OCI-LY1 (cell line): ENCODE data around the gene MAP6D1.

ENCODE experiments used
- H2AFZ ChIP-seq: fragments of 200-600 bp; sonication (generic), shearing (Covaris generic); 2 replicates; pipeline ENCODE4 v1.6.0; 2014; ENCODE audit warnings: antibody characterized with exemption, mild to moderate bottlenecking, low read length
- H3F3A ChIP-seq: fragments of 200-600 bp; sonication (generic), shearing (Covaris generic); 2 replicates; pipeline ENCODE4 v1.6.0; 2014; ENCODE audit warnings: mild to moderate bottlenecking, antibody characterized with exemption, low read length, moderate library complexity; ENCODE audit not compliant: insufficient read depth
- H3K27ac ChIP-seq: fragments of 200-600 bp; sonication (generic); 2 replicates; pipeline ENCODE4 v1.5.1; 2014; ENCODE audit warnings: low read length, mixed run types, mild to moderate bottlenecking, low read depth; ENCODE audit not compliant: poor library complexity, severe bottlenecking
- H3K27me3 ChIP-seq: fragments of 200-600 bp; sonication (generic); 2 replicates; pipeline ENCODE4 v1.6.0; 2014; ENCODE audit warnings: antibody characterized with exemption, mild to moderate bottlenecking, low read length, moderate library complexity; ENCODE audit not compliant: insufficient read depth
- H3K36me3 ChIP-seq: fragments of 200-600 bp; sonication (generic); 2 replicates; pipeline ENCODE4 v1.6.1; 2014; ENCODE audit warnings: mild to moderate bottlenecking, antibody characterized with exemption, low read length, moderate library complexity, mixed read lengths; ENCODE audit not compliant: insufficient read depth
- H3K4me1 ChIP-seq: fragments of 200-600 bp; sonication (generic); 2 replicates; pipeline ENCODE4 v1.5.1; 2014; ENCODE audit warnings: mild to moderate bottlenecking, low read length, moderate library complexity; ENCODE audit not compliant: insufficient read depth, severe bottlenecking
- H3K4me2 ChIP-seq: fragments of 200-600 bp; sonication (generic), shearing (Covaris generic); 2 replicates; pipeline ENCODE4 v1.6.1; 2014; ENCODE audit warnings: low read length
- H3K4me3 ChIP-seq: fragments of 200-600 bp; sonication (generic); 2 replicates; pipeline ENCODE4 v1.5.1; 2014; ENCODE audit warnings: low read length, low read depth, mild to moderate bottlenecking, mixed read lengths; ENCODE audit not compliant: poor library complexity, severe bottlenecking
- H3K79me2 ChIP-seq: fragments of 200-600 bp; shearing (Covaris generic); 2 replicates; pipeline ENCODE4 v1.6.1; 2016; ENCODE audit warnings: mixed run types, low read length, mixed read lengths; ENCODE audit not compliant: insufficient read depth
- H3K9ac ChIP-seq: fragments of 200-600 bp; sonication (generic), shearing (Covaris generic); 2 replicates; pipeline ENCODE4 v1.6.1; 2014; ENCODE audit warnings: mild to moderate bottlenecking, low read length, mixed read lengths
- H3K9me2 ChIP-seq: fragments of 200-600 bp; sonication (generic), shearing (Covaris generic); 2 replicates; pipeline ENCODE4 v1.6.1; 2014; ENCODE audit warnings: low read depth, mild to moderate bottlenecking, low read length, mixed read lengths
- H3K9me3 ChIP-seq: fragments of 200-600 bp; shearing (Covaris generic); 2 replicates; pipeline ENCODE4 v1.6.1; 2014; ENCODE audit warnings: low read length, mixed read lengths
- H4K20me1 ChIP-seq: fragments of 200-600 bp; sonication (generic), shearing (Covaris generic); 2 replicates; pipeline ENCODE4 v1.6.0; 2016; ENCODE audit warnings: mild to moderate bottlenecking, low read length; ENCODE audit not compliant: insufficient read depth
- CTCF ChIP-seq: fragments of 200-600 bp; sonication (generic), shearing (Covaris generic); IDR thresholded peaks from 2 replicates; pipeline ENCODE4 v1.5.1; 2017; ENCODE audit warnings: mild to moderate bottlenecking, antibody characterized with exemption, low read length, moderate library complexity, mixed read lengths
- EZH2 ChIP-seq: fragments of 200-600 bp; sonication (generic), shearing (Covaris generic); IDR thresholded peaks from 2 replicates; pipeline ENCODE4 v1.8.0; 2017; ENCODE audit warnings: borderline replicate concordance, mixed run types, mild to moderate bottlenecking, antibody characterized with exemption, low read length, moderate library complexity, mixed read lengths

MAP6D1 gene

GRCh38 chr3:183814240-183814639 is 11.1 kb downstream of the MAP6D1 start:
- H3K4me3 ChIP-seq, result no peak overlapping the region
- peaks cover 53% of the 10 kb centered on the region for H3K36me3 ChIP-seq
- H3K4me2 ChIP-seq, result no peak overlapping the region
- no peaks in the 10 kb centered on the region for H3K79me2 ChIP-seq
- no peak overlapping the region for H2AFZ ChIP-seq
- TF ChIP-seq CTCF, result no peak
- no peak for TF ChIP-seq EZH2
- no peaks in the 10 kb centered on the region for H3K9me3 ChIP-seq
- no peak overlapping the region for H3K27ac ChIP-seq
- H3F3A ChIP-seq, result peaks cover 5% of the 10 kb centered on the region
- no peaks in the 10 kb centered on the region for H3K27me3 ChIP-seq
- H3K4me1 ChIP-seq, result peaks cover 22% of the 10 kb centered on the region
- no peak overlapping the region for H3K9ac ChIP-seq
- no peaks in the 10 kb centered on the region for H4K20me1 ChIP-seq
- H3K9me2 ChIP-seq, result no peaks in the 10 kb centered on the region

GRCh38 chr3:183812761-183813445 is 12.5 kb downstream of the MAP6D1 start:
- Histone ChIP-seq H3K9me2 (no peaks in the 10 kb centered on the region), H3F3A (peaks cover 5% of the 10 kb centered on the region)

GRCh38 chr3:183811638-183812037 is 13.7 kb downstream of the MAP6D1 start:
- Histone ChIP-seq H3K9me2 (no peaks in the 10 kb centered on the region), H3K27ac (no peak overlapping the region), H3K36me3 (peaks cover 74% of the 10 kb centered on the region)

More at GRCh38 chr3:183812761-183813445, 12.5 kb downstream of the MAP6D1 start:
- H3K4me1 ChIP-seq, result peaks cover 22% of the 10 kb centered on the region
- H2AFZ ChIP-seq, result no peak overlapping the region
- H3K79me2 ChIP-seq, result no peaks in the 10 kb centered on the region
- no peak overlapping the region for H3K4me2 ChIP-seq
- H3K27ac ChIP-seq, result no peak overlapping the region
- TF ChIP-seq CTCF (no peak), EZH2 (no peak)
- H3K36me3 ChIP-seq, result peaks cover 65% of the 10 kb centered on the region
- no peak overlapping the region for H3K4me3 ChIP-seq
- H3K9me3 ChIP-seq, result no peaks in the 10 kb centered on the region
- no peaks in the 10 kb centered on the region for H3K27me3 ChIP-seq
- no peaks in the 10 kb centered on the region for H4K20me1 ChIP-seq
- H3K9ac ChIP-seq, result no peak overlapping the region

More at GRCh38 chr3:183811638-183812037, 13.7 kb downstream of the MAP6D1 start:
- Histone ChIP-seq H3K9me3 (no peaks in the 10 kb centered on the region), H3K4me1 (peaks cover 22% of the 10 kb centered on the region), H3K79me2 (no peaks in the 10 kb centered on the region), H3K4me3 (no peak overlapping the region), H4K20me1 (no peaks in the 10 kb centered on the region), H3K4me2 (no peak overlapping the region), H3K9ac (no peak overlapping the region), H3K27me3 (no peaks in the 10 kb centered on the region), H2AFZ (no peak overlapping the region), H3F3A (peaks cover 5% of the 10 kb centered on the region)
- TF ChIP-seq CTCF (no peak), EZH2 (no peak)
